ENCODE measurements around the gene KCTD19.

DNA sequence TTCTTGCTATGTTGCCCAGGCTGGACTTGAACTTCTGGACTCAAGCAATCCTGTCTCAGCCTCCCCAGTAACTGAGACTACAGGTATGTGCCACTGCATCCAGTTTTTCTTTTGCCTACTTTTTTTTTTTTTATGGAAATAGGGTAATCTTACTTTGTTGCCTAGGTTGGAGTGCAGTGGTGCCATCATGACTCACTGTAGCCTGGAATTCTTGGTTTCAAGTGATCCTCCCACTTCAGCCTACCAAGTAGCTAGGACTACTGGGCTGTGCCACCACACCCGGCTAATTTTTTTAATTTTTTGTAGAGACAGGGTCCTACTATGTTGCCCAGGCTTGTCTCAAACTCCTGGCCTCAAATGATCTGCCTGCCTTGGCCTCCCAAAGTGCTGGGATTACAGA, 10.1 kb upstream of the KCTD19 start:
- TF ChIP-seq SUZ12 (IDR thresholded peaks at IDR 0.05; ENCODE audit: extremely low read depth, insufficient read depth, insufficient read length) (no peak), ZNF274 (IDR thresholded peaks at IDR 0.05; ENCODE audit: low read depth, low read length) (no peak), YY1 (IDR thresholded peaks at IDR 0.05; ENCODE audit: insufficient read depth, insufficient read length) (no peak)
